Measurements from ENCODE around the gene OLFML3.

OLFML3 gene

GRCh38 chr1:113931451-113931851 is 47.8 kb upstream of the OLFML3 start:
- Histone ChIP-seq H4K20me1 (ENCODE audit: insufficient read depth, low read length) (peaks cover 30% of the 10 kb centered on the region), H3K36me3 (replicated peaks; ENCODE audit: low read depth, low read length) (no peaks in the 10 kb centered on the region), H3K79me2 (ENCODE audit: low read length) (peaks cover 70% of the 10 kb centered on the region), H3K9me3 (ENCODE audit: insufficient read depth, low read length) (no peaks in the 10 kb centered on the region), H3K9ac (ENCODE audit: low read length) (0 out of 2 replicates have a peak overlapping the region, but pooled peaks have one; percentile 77), H3K27ac (ENCODE audit: low read length) (no peak overlapping the region), H3K27me3 (ENCODE audit: low read depth, low read length) (no peaks in the 10 kb centered on the region), H3K4me3 (ENCODE audit: low read length) (peak overlapping the region; percentile 98), H3K4me2 (ENCODE audit: low read length) (peak overlapping the region; percentile 92), H2AFZ (ENCODE audit: low read depth, low read length) (no peak overlapping the region), H3K4me1 (ENCODE audit: low read length) (peaks cover 20% of the 10 kb centered on the region)
- TF ChIP-seq EZH2phosphoT487 (IDR thresholded peaks at IDR 0.05; ENCODE audit: low read depth): no peak
- TF ChIP-seq CTCF (IDR thresholded peaks at IDR 0.05; ENCODE audit: low read depth, low read length): no peak

- no peak overlapping the region for H3K27ac ChIP-seq (ENCODE audit: low read length)
- peaks cover 13% of the 10 kb centered on the region for H3K4me1 ChIP-seq (ENCODE audit: low read length)
- no peaks in the 10 kb centered on the region for H3K27me3 ChIP-seq (ENCODE audit: low read depth, low read length)
- no peak overlapping the region for H3K4me2 ChIP-seq (ENCODE audit: low read length)
- TF ChIP-seq CTCF (IDR thresholded peaks at IDR 0.05; ENCODE audit: low read depth, low read length) (no peak), EZH2phosphoT487 (IDR thresholded peaks at IDR 0.05; ENCODE audit: low read depth) (no peak)
- H2AFZ ChIP-seq (ENCODE audit: low read depth, low read length): no peak overlapping the region
- peaks cover 92% of the 10 kb centered on the region for H3K79me2 ChIP-seq (ENCODE audit: low read length)
- H3K36me3 ChIP-seq (replicated peaks; ENCODE audit: low read depth, low read length): no peaks in the 10 kb centered on the region
- no peak overlapping the region for H3K9ac ChIP-seq (ENCODE audit: low read length)
- H3K9me3 ChIP-seq (ENCODE audit: insufficient read depth, low read length): no peaks in the 10 kb centered on the region
- peaks cover 32% of the 10 kb centered on the region for H4K20me1 ChIP-seq (ENCODE audit: insufficient read depth, low read length)
- H3K4me3 ChIP-seq (ENCODE audit: low read length): no peak overlapping the region
Measured at GRCh38 chr1:113934006-113934405, 45.3 kb upstream of the OLFML3 start.

- Histone ChIP-seq H2AFZ (ENCODE audit: low read depth, low read length) (no peak overlapping the region), H4K20me1 (ENCODE audit: insufficient read depth, low read length) (peaks cover 32% of the 10 kb centered on the region), H3K4me1 (ENCODE audit: low read length) (peaks cover 13% of the 10 kb centered on the region), H3K36me3 (replicated peaks; ENCODE audit: low read depth, low read length) (no peaks in the 10 kb centered on the region), H3K9ac (ENCODE audit: low read length) (no peak overlapping the region), H3K9me3 (ENCODE audit: insufficient read depth, low read length) (no peaks in the 10 kb centered on the region), H3K4me2 (ENCODE audit: low read length) (no peak overlapping the region), H3K27ac (ENCODE audit: low read length) (no peak overlapping the region), H3K79me2 (ENCODE audit: low read length) (peaks cover 97% of the 10 kb centered on the region), H3K4me3 (ENCODE audit: low read length) (no peak overlapping the region), H3K27me3 (ENCODE audit: low read depth, low read length) (no peaks in the 10 kb centered on the region)
- no peak for TF ChIP-seq CTCF (IDR thresholded peaks at IDR 0.05; ENCODE audit: low read depth, low read length)
- TF ChIP-seq EZH2phosphoT487 (IDR thresholded peaks at IDR 0.05; ENCODE audit: low read depth): no peak
Measured at GRCh38 chr1:113934511-113935055, 44.7 kb upstream of the OLFML3 start.

GRCh38 chr1:113935176-113935575 is 44.1 kb upstream of the OLFML3 start:
- no peak overlapping the region for H3K27ac ChIP-seq (ENCODE audit: low read length)
- no peak overlapping the region for H3K9ac ChIP-seq (ENCODE audit: low read length)
- H3K4me1 ChIP-seq (ENCODE audit: low read length): peaks cover 13% of the 10 kb centered on the region
- no peak overlapping the region for H2AFZ ChIP-seq (ENCODE audit: low read depth, low read length)
- H4K20me1 ChIP-seq (ENCODE audit: insufficient read depth, low read length): peaks cover 31% of the 10 kb centered on the region
- H3K4me2 ChIP-seq (ENCODE audit: low read length): no peak overlapping the region
- H3K4me3 ChIP-seq (ENCODE audit: low read length): no peak overlapping the region
- peaks cover 94% of the 10 kb centered on the region for H3K79me2 ChIP-seq (ENCODE audit: low read length)
- TF ChIP-seq EZH2phosphoT487 (IDR thresholded peaks at IDR 0.05; ENCODE audit: low read depth) (no peak), CTCF (IDR thresholded peaks at IDR 0.05; ENCODE audit: low read depth, low read length) (no peak)
- H3K9me3 ChIP-seq (ENCODE audit: insufficient read depth, low read length): no peaks in the 10 kb centered on the region
- no peaks in the 10 kb centered on the region for H3K36me3 ChIP-seq (replicated peaks; ENCODE audit: low read depth, low read length)
- H3K27me3 ChIP-seq (ENCODE audit: low read depth, low read length): no peaks in the 10 kb centered on the region

Data from OCI-LY3 (cell line).